ENCODE data around the gene TMEM131.

The TMEM131 gene

GRCh38 chr2:97951155-97951680 is 44.5 kb downstream of the TMEM131 start:
- no peaks in the 10 kb centered on the region; the same call in 1 of the 2 replicates for H3K9me3 ChIP-seq (ENCODE audit: control insufficient read depth, insufficient read depth, low read depth, low read length)
- peaks cover 3% of the 10 kb centered on the region; the same call in 1 of the 2 replicates for H3K4me1 ChIP-seq (ENCODE audit: control insufficient read depth, insufficient read depth, low read length)
- no peaks in the 10 kb centered on the region for H3K27me3 ChIP-seq (ENCODE audit: control insufficient read depth, insufficient read depth, low read length)
- H3K27ac ChIP-seq (ENCODE audit: low read depth, low read length): no peak overlapping the region
- no peak overlapping the region for H3K9ac ChIP-seq (ENCODE audit: low read length)
- no peaks in the 10 kb centered on the region; the same call in 1 of the 2 replicates for H3K36me3 ChIP-seq (ENCODE audit: control insufficient read depth, insufficient read depth, low read length)
- no peak overlapping the region for H3K4me3 ChIP-seq (ENCODE audit: low read depth, low read length)

- H3K27me3 ChIP-seq (ENCODE audit: control insufficient read depth, insufficient read depth, low read length): no peaks in the 10 kb centered on the region
- no peak overlapping the region for H3K9ac ChIP-seq (ENCODE audit: low read length)
- peaks cover 3% of the 10 kb centered on the region; the same call in 1 of the 2 replicates for H3K4me1 ChIP-seq (ENCODE audit: control insufficient read depth, insufficient read depth, low read length)
- no peaks in the 10 kb centered on the region; the same call in 1 of the 2 replicates for H3K36me3 ChIP-seq (ENCODE audit: control insufficient read depth, insufficient read depth, low read length)
- no peak overlapping the region for H3K27ac ChIP-seq (ENCODE audit: low read depth, low read length)
- no peak overlapping the region for H3K4me3 ChIP-seq (ENCODE audit: low read depth, low read length)
- no peaks in the 10 kb centered on the region; the same call in 1 of the 2 replicates for H3K9me3 ChIP-seq (ENCODE audit: control insufficient read depth, insufficient read depth, low read depth, low read length)
These were observed 45.2 kb downstream of the TMEM131 start for GRCh38 chr2:97950329-97951154.

DNA sequence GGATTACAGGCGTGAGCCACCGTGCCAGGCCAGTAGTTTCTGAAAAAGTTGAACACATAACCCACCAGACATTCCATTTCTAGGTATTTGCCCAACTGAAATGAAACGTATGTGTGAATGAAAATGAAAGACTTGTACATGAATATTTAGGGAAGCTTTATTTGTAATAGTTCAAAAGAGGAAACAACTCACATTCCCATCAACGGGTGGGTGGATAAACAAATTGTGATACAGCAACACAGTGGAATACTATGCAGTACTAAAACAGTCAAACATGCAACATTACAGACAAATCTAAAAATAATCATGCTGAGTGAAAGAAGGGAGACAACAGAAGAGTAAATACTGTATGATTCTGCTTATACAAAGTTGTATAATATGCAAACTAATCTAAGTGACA is 46.8 kb downstream of the TMEM131 start:
- Histone ChIP-seq H3K36me3 (ENCODE audit: control insufficient read depth, insufficient read depth, low read length) (no peaks in the 10 kb centered on the region; the same call in 1 of the 2 replicates), H3K4me3 (ENCODE audit: low read depth, low read length) (no peak overlapping the region), H3K27ac (ENCODE audit: low read depth, low read length) (no peak overlapping the region), H3K9ac (ENCODE audit: low read length) (no peak overlapping the region), H3K27me3 (ENCODE audit: control insufficient read depth, insufficient read depth, low read length) (no peaks in the 10 kb centered on the region), H3K9me3 (ENCODE audit: control insufficient read depth, insufficient read depth, low read depth, low read length) (no peaks in the 10 kb centered on the region; the same call in 1 of the 2 replicates), H3K4me1 (ENCODE audit: control insufficient read depth, insufficient read depth, low read length) (peaks cover 3% of the 10 kb centered on the region; the same call in 1 of the 2 replicates)

GRCh38 chr2:97945791-97946190 is 50.0 kb downstream of the TMEM131 start:
- no peak overlapping the region for H3K4me3 ChIP-seq (ENCODE audit: low read depth, low read length)
- no peaks in the 10 kb centered on the region; the same call in 1 of the 2 replicates for H3K36me3 ChIP-seq (ENCODE audit: control insufficient read depth, insufficient read depth, low read length)
- no peak overlapping the region for H3K27ac ChIP-seq (ENCODE audit: low read depth, low read length)
- H3K27me3 ChIP-seq (ENCODE audit: control insufficient read depth, insufficient read depth, low read length): no peaks in the 10 kb centered on the region
- no peaks in the 10 kb centered on the region; the same call in 1 of the 2 replicates for H3K9me3 ChIP-seq (ENCODE audit: control insufficient read depth, insufficient read depth, low read depth, low read length)
- no peaks in the 10 kb centered on the region for H3K4me1 ChIP-seq (ENCODE audit: control insufficient read depth, insufficient read depth, low read length)
- no peak overlapping the region for H3K9ac ChIP-seq (ENCODE audit: low read length)

DNA sequence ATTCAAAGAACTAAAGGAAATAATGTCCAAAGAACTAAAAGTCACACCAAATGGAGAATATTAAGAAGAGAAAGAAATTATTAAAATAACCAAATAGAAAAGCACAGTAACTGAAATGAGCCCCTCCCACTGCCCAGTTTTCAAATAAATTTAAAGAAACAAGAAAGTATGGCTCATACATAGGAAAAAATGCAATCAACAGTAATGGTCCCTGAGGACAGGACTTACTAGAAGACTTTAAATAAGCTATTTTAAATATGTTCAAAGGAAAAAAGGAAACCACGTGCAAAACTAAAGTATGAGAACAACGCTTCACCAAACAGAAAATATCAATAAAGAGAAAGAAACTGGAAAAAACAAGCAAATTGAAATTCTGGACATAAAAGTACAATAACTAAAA is 58.9 kb downstream of the TMEM131 start:
- Histone ChIP-seq H3K27me3 (ENCODE audit: control insufficient read depth, insufficient read depth, low read length) (no peaks in the 10 kb centered on the region), H3K27ac (ENCODE audit: low read depth, low read length) (no peak overlapping the region), H3K4me1 (ENCODE audit: control insufficient read depth, insufficient read depth, low read length) (peaks cover 11% of the 10 kb centered on the region), H3K9me3 (ENCODE audit: control insufficient read depth, insufficient read depth, low read depth, low read length) (no peaks in the 10 kb centered on the region), H3K36me3 (ENCODE audit: control insufficient read depth, insufficient read depth, low read length) (no peaks in the 10 kb centered on the region), H3K4me3 (ENCODE audit: low read depth, low read length) (no peak overlapping the region), H3K9ac (ENCODE audit: low read length) (no peak overlapping the region)

- H3K4me1 ChIP-seq (ENCODE audit: control insufficient read depth, insufficient read depth, low read length): peaks cover 16% of the 10 kb centered on the region
- H3K36me3 ChIP-seq (ENCODE audit: control insufficient read depth, insufficient read depth, low read length): no peaks in the 10 kb centered on the region
- no peak overlapping the region for H3K27ac ChIP-seq (ENCODE audit: low read depth, low read length)
- H3K9me3 ChIP-seq (ENCODE audit: control insufficient read depth, insufficient read depth, low read depth, low read length): no peaks in the 10 kb centered on the region
- H3K9ac ChIP-seq (ENCODE audit: low read length): no peak overlapping the region
- H3K27me3 ChIP-seq (ENCODE audit: control insufficient read depth, insufficient read depth, low read length): no peaks in the 10 kb centered on the region
- H3K4me3 ChIP-seq (ENCODE audit: low read depth, low read length): no peak overlapping the region
These were observed 59.5 kb downstream of the TMEM131 start for GRCh38 chr2:97936199-97936598.

DNA sequence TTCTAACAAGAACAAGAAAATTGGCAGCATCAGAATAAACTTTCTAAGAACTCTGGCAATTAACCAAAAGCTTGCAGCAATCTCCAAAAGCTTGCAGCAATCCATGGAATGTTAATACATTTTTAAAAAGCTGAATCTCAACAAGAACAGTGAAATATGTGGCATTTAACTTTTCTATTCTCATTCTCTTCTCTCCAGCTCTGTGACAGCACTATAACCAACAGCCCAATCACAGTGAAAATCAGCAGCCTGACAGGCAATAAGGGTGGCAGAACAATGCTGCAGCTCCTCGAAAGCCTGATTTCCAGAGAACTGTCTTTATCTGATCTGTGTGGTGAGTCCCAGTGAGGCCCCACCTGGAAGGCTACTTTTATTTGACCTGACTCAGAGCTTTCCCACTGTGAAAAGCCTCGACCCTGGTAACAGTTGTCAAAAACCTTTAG is 60.0 kb downstream of the TMEM131 start:
- Histone ChIP-seq H3K9ac (ENCODE audit: low read length) (no peak overlapping the region), H3K9me3 (ENCODE audit: control insufficient read depth, insufficient read depth, low read depth, low read length) (no peaks in the 10 kb centered on the region), H3K27ac (ENCODE audit: low read depth, low read length) (no peak overlapping the region), H3K4me3 (ENCODE audit: low read depth, low read length) (no peak overlapping the region), H3K4me1 (ENCODE audit: control insufficient read depth, insufficient read depth, low read length) (peaks cover 20% of the 10 kb centered on the region), H3K36me3 (ENCODE audit: control insufficient read depth, insufficient read depth, low read length) (no peaks in the 10 kb centered on the region), H3K27me3 (ENCODE audit: control insufficient read depth, insufficient read depth, low read length) (no peaks in the 10 kb centered on the region)

GRCh38 chr2:97932975-97933662 is 62.6 kb downstream of the TMEM131 start:
- no peaks in the 10 kb centered on the region for H3K27me3 ChIP-seq (ENCODE audit: control insufficient read depth, insufficient read depth, low read length)
- H3K9me3 ChIP-seq (ENCODE audit: control insufficient read depth, insufficient read depth, low read depth, low read length): no peaks in the 10 kb centered on the region
- no peaks in the 10 kb centered on the region for H3K36me3 ChIP-seq (ENCODE audit: control insufficient read depth, insufficient read depth, low read length)
- H3K9ac ChIP-seq (ENCODE audit: low read length): no peak overlapping the region
- no peak overlapping the region for H3K27ac ChIP-seq (ENCODE audit: low read depth, low read length)
- no peak overlapping the region for H3K4me3 ChIP-seq (ENCODE audit: low read depth, low read length)
- peaks cover 20% of the 10 kb centered on the region for H3K4me1 ChIP-seq (ENCODE audit: control insufficient read depth, insufficient read depth, low read length)

- H3K36me3 ChIP-seq (ENCODE audit: control insufficient read depth, insufficient read depth, low read length): no peaks in the 10 kb centered on the region
- no peak overlapping the region for H3K27ac ChIP-seq (ENCODE audit: low read depth, low read length)
- no peak overlapping the region for H3K4me3 ChIP-seq (ENCODE audit: low read depth, low read length)
- no peaks in the 10 kb centered on the region for H3K9me3 ChIP-seq (ENCODE audit: control insufficient read depth, insufficient read depth, low read depth, low read length)
- H3K27me3 ChIP-seq (ENCODE audit: control insufficient read depth, insufficient read depth, low read length): no peaks in the 10 kb centered on the region
- peaks cover 20% of the 10 kb centered on the region for H3K4me1 ChIP-seq (ENCODE audit: control insufficient read depth, insufficient read depth, low read length)
- H3K9ac ChIP-seq (ENCODE audit: low read length): no peak overlapping the region
These were observed 63.9 kb downstream of the TMEM131 start for GRCh38 chr2:97931858-97932225.

DNA sequence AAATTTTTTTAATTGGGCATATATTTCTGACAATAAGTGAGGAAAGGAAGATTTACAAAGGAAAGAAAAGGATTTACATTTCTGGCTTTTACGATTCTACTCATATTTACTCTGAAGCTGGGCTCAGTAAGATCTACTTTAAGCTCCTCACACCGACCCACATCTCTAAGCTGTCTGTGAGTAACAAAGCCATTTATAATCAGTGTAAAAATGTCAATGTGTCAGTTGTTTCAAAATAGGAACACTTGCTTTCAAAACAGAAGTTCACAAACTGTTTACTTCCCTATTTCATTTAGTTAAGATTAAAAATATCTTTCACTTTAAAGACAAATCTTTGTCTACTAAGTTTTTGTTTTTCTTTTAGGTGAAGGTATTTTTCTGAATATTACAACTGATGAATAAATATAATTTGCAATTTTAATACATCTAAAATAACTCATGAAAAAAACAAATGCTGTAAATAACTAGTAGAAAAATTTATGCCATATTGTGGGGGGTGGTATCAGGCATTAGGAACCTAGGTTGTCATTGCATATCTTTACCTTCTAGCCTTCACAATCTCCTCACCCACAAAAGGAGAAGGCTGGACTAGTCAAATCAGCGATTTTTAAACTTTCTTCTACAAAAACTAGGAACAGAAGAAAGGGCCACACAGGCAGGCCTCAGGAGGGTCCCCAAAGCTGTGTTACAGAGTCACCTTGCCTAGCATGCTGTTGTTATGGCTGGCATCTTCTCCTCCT is 64.5 kb downstream of the TMEM131 start:
- Histone ChIP-seq H3K9ac (ENCODE audit: low read length) (no peak overlapping the region), H3K27me3 (ENCODE audit: control insufficient read depth, insufficient read depth, low read length) (no peaks in the 10 kb centered on the region), H3K9me3 (ENCODE audit: control insufficient read depth, insufficient read depth, low read depth, low read length) (no peaks in the 10 kb centered on the region), H3K27ac (ENCODE audit: low read depth, low read length) (no peak overlapping the region), H3K36me3 (ENCODE audit: control insufficient read depth, insufficient read depth, low read length) (no peaks in the 10 kb centered on the region), H3K4me1 (ENCODE audit: control insufficient read depth, insufficient read depth, low read length) (peaks cover 17% of the 10 kb centered on the region), H3K4me3 (ENCODE audit: low read depth, low read length) (no peak overlapping the region)

Data from HUES6 (cell line).